C4-2B (cell line): ENCODE data around the gene TMEM238.
A peak's percentile ranks its signal among the peaks of the same experiment; 100 is the strongest.

Source experiments
- H3K27ac ChIP-seq: fragments of 450-650 bp; 2 replicates; pipeline ENCODE4 v1.5.1; 2017
- ZFX ChIP-seq: fragments of 450-650 bp; IDR thresholded peaks from 2 replicates; pipeline ENCODE4 v1.6.1; 2017
- TF ChIP-seq, protein P1 (sequence below): fragments of 450-650 bp; conservative IDR thresholded peaks from 2 replicates; pipeline ENCODE4 v1.5.1; 2017; ENCODE audit warnings: mild to moderate bottlenecking

Gene TMEM238

GRCh38 chr19:55347442-55348009, 36.6 kb downstream of the TMEM238 start:
- TF ChIP-seq, protein P1, sequence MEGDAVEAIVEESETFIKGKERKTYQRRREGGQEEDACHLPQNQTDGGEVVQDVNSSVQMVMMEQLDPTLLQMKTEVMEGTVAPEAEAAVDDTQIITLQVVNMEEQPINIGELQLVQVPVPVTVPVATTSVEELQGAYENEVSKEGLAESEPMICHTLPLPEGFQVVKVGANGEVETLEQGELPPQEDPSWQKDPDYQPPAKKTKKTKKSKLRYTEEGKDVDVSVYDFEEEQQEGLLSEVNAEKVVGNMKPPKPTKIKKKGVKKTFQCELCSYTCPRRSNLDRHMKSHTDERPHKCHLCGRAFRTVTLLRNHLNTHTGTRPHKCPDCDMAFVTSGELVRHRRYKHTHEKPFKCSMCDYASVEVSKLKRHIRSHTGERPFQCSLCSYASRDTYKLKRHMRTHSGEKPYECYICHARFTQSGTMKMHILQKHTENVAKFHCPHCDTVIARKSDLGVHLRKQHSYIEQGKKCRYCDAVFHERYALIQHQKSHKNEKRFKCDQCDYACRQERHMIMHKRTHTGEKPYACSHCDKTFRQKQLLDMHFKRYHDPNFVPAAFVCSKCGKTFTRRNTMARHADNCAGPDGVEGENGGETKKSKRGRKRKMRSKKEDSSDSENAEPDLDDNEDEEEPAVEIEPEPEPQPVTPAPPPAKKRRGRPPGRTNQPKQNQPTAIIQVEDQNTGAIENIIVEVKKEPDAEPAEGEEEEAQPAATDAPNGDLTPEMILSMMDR = no peak
- TF ChIP-seq ZFX = no peak
- no peak overlapping the region for H3K27ac ChIP-seq

DNA sequence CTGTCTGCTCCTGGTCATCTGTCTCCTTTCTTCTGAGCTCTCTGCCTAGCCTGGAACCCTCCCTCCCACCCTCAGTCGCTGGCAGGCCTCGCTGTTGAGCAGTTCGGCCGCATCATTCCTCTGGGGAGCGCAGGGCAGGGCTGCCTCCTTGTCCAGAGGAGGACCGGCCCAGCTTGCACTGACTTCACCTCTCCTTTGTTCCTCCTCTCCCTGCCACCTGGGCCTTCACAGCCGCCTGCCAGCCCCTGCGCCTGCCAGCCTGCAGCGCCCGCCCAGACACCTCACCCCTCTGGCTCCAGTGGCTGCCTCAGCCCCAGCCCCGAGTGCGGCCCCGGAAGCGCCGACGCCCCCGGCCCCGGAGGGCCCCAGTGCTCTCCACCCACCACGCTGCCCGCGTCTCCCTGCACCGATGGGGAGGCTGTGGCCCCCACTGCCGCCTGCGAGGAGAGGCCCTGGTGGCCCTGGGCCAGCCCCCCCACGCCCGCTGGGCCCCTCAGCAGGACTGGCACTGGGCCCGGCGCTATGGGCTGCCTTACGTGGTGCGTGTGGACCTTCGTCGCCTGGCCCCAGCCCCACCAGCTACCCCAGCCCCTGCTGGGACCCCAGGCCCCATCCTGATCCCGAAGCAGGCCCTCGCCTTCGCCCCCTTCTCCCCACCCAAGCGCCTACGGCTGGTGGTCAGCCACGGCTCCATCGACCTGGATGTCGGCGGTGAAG, 37.2 kb downstream of the TMEM238 start:
- TF ChIP-seq, protein P1 = no peak
- TF ChIP-seq ZFX = no peak
- no peak overlapping the region for H3K27ac ChIP-seq

GRCh38 chr19:55345818-55346724, 38.0 kb downstream of the TMEM238 start:
- no peak overlapping the region for H3K27ac ChIP-seq
- TF ChIP-seq, protein P1 = no peak
- TF ChIP-seq ZFX = no peak

GRCh38 chr19:55345101-55345817, 38.8 kb downstream of the TMEM238 start:
- no peak overlapping the region for H3K27ac ChIP-seq
- no peak for TF ChIP-seq ZFX
- TF ChIP-seq, protein P1 = no peak

DNA sequence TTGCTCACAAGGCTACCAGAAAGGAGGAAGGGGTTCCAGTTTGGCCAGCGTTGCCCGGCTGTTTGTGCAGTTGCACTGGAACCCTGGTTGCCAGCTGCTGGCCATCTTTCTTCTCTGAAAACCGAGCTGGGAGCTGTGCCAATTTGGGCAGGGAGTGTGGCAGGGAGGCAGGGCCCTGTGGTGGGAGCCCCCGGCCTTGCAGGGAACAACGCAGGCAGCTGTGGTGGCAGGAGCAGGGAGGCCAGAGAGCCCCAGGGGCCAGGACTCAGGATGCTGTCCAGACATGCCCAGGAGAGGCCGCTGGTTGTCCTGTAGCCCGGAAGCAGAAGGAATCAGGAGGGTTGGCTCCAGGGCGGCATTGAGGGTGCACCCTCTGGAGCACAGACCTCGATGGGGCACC, 39.6 kb downstream of the TMEM238 start:
- no peak for TF ChIP-seq ZFX
- TF ChIP-seq, protein P1 = no peak
- H3K27ac ChIP-seq = no peak overlapping the region

- TF ChIP-seq, protein P1 = no peak
- TF ChIP-seq ZFX = no peak
- peak overlapping the region; percentile 88; the same call in 1 of the 2 replicates for H3K27ac ChIP-seq
Observed at GRCh38 chr19:55341595-55342531, 42.2 kb downstream of the TMEM238 start.
